Lung (tissue), 12 donors: ENCODE measurements around the gene PLAC8. TPM values are rescaled to one million over a fixed set of nuclear protein-coding genes. Genes with fewer than 3 reads are reported as not detected.
"Not testable (repeated sequence)": the region's sequence is repeated elsewhere in the genome, so short reads cannot be mapped to it uniquely, and the experiment has no call there.

Source experiments
- ATAC-seq: fragments of 200-7000 bp; cut with Tn5 transposase; one replicate; pipeline ENCODE4 v1.9.1; 2020; ENCODE audit warnings: moderate number of reproducible peaks; ENCODE audit not compliant: insufficient read depth, low FRiP score
- DNase-seq, 3 donors: peaks; one replicate each; pipeline ENCODE4 v3.0.0-alpha.2; 2013 to 2017
- H3K27ac ChIP-seq, 2 donors: one replicate each; pipeline ENCODE4 v1.5.1; 2013; ENCODE audit warnings: mild to moderate bottlenecking in 2 of 2, moderate library complexity in 2 of 2, control low read depth in 1 of 2, inconsistent platforms in 1 of 2, low read depth in 1 of 2, low read length in 1 of 2
- H3K27me3 ChIP-seq, 3 donors: one replicate each; pipeline ENCODE4 v1.5.1; 2013; ENCODE audit warnings: low read length in 2 of 3; ENCODE audit not compliant: control insufficient read depth in 3 of 3, insufficient read depth in 3 of 3
- H3K36me3 ChIP-seq, 4 donors: one replicate each; pipeline ENCODE4 v1.5.1; 2013; ENCODE audit warnings: low read length in 4 of 4, mild to moderate bottlenecking in 1 of 4, moderate library complexity in 1 of 4; ENCODE audit not compliant: control insufficient read depth in 4 of 4, insufficient read depth in 4 of 4
- H3K4me1 ChIP-seq, 5 donors: one replicate each; pipeline ENCODE4 v1.5.1; 2013; ENCODE audit warnings: low read length in 5 of 5, mild to moderate bottlenecking in 2 of 5, moderate library complexity in 1 of 5; ENCODE audit not compliant: control insufficient read depth in 5 of 5, insufficient read depth in 5 of 5
- H3K4me3 ChIP-seq: one replicate; pipeline ENCODE4 v1.5.1; 2013; ENCODE audit warnings: mild to moderate bottlenecking, control low read depth, moderate library complexity
- H3K9ac ChIP-seq, 2 donors: one replicate each; pipeline ENCODE4 v1.5.1; 2013; ENCODE audit warnings: low read length in 2 of 2, control low read depth in 1 of 2; ENCODE audit not compliant: insufficient read depth in 1 of 2
- H3K9me3 ChIP-seq, 4 donors: one replicate each; pipeline ENCODE4 v1.5.1; 2013; ENCODE audit warnings: low read length in 3 of 4, mild to moderate bottlenecking in 1 of 4, moderate library complexity in 1 of 4; ENCODE audit not compliant: control insufficient read depth in 4 of 4, insufficient read depth in 3 of 4
- WGBS, 2 donors: extraction: QIAGEN DNeasy Blood & Tissue Kit; methylation state at CpG; one replicate each; pipeline ENCODE4 v1.1.7; 2013; 5-methylcytosine and 5-hydroxymethylcytosine counted together
- polyA plus RNA-seq, 2 donors: library from polyadenylated mRNA; stranded (reverse); fragments of 200-250 nt; gene quantifications; one replicate each; pipeline ENCODE4 v1.2.1, GENCODE V29; 2013
- total RNA-seq, 2 donors: library from RNA; depleted of rRNA in 1 of 2; stranded (reverse); fragments of >200 nt in 1 of 2; gene quantifications; one replicate each; pipeline ENCODE4 v1.2.1, GENCODE V29; 2014 to 2021
- TF ChIP-seq, protein P1 (sequence below): IDR thresholded peaks from 2 replicates; pipeline ENCODE4 v1.5.1; 2012; ENCODE audit warnings: mild to moderate bottlenecking; ENCODE audit errors: control extremely low read depth, extremely low read depth
- donor health status: control.
- donor health status: control.
- donor health status: Bipolar disorder and iron deficiency.
- donor health status: healthy.
- donor health status: DM: yes; HTN: yes; CAD: no.

Gene PLAC8
- total and polyA plus RNA-seq, 4 donors: 53.8 to 115 (median 71.5) TPM

DNA sequence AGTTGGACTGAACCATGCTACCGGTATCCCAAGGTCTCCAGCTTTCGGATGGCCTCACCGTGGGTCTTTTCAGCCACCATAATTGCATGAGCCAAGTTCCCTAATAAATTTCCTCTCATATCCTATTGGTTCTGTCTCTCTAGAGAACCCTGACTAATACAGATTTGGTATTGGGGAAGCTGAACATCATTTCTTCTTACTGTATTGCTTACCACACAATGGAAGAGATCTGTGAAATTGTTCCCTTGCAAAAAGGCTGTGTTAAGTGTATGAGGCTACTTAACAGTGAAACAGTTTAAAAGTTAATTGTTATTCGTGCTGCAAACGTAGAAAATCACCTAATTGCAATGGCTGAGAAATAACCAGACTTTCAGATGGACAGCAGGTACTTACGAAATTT, 34.0 kb downstream of the PLAC8 start:
- Histone ChIP-seq H3K4me3 (no peak overlapping the region), H3K9me3 (no peaks in the 10 kb centered on the region), H3K27ac (no peak overlapping the region), H3K27me3 (no peaks in the 10 kb centered on the region), H3K9ac (no peak overlapping the region), H3K36me3 (peaks cover 0 to 12% (median 4%) of the 10 kb centered on the region in 4 donors), H3K4me1 (no peaks in the 10 kb centered on the region)
- 83 to 87% methylated on average over 6 of the region's 6 CpGs for WGBS, 2 donors
- DNase-seq: no peak
- no peak for ATAC-seq
- TF ChIP-seq, protein P1, sequence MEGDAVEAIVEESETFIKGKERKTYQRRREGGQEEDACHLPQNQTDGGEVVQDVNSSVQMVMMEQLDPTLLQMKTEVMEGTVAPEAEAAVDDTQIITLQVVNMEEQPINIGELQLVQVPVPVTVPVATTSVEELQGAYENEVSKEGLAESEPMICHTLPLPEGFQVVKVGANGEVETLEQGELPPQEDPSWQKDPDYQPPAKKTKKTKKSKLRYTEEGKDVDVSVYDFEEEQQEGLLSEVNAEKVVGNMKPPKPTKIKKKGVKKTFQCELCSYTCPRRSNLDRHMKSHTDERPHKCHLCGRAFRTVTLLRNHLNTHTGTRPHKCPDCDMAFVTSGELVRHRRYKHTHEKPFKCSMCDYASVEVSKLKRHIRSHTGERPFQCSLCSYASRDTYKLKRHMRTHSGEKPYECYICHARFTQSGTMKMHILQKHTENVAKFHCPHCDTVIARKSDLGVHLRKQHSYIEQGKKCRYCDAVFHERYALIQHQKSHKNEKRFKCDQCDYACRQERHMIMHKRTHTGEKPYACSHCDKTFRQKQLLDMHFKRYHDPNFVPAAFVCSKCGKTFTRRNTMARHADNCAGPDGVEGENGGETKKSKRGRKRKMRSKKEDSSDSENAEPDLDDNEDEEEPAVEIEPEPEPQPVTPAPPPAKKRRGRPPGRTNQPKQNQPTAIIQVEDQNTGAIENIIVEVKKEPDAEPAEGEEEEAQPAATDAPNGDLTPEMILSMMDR: no peak

DNA sequence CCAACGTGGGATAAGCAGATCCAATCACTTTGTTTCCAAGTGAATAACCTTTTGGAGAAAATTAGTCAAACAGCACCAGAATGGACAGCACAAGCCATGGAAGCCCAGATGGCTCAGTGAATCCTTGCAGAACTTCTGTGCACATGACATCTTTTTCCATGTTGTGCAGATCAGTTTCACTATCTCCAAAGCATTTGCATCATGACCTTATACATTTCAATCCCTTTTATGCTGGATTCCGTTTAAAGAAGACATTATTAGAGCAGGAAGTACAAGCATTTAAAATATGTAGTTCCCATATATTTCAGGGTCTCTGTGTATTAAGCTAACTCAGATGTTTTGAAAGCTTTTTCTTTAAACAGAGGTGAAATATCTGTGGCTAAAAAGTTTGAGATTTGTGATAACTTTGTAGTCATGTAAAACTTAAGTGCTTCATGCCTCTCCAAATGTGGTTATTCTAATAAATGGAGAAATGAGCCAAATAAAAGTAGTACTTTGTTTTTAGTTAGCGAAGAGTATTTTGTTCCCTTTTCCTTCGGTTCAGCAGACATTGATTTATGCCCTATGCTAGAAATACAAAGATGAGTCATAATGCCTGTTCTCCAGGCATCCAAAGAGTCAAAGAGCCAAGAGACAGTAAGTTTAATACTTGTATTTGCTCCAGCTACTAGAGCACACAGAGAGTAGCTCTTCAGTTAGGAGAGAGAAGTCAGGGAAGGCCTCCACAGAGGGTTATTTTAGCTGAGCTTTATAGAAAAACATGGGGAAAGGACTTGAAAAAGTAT, 39.0 kb downstream of the PLAC8 start:
- Histone ChIP-seq H3K9me3 (no peaks in the 10 kb centered on the region), H3K4me1 (no peaks in the 10 kb centered on the region), H3K27me3 (no peaks in the 10 kb centered on the region), H3K4me3 (no peak overlapping the region), H3K9ac (no peak overlapping the region), H3K36me3 (peaks cover 0 to 19% (median 14%) of the 10 kb centered on the region in 4 donors), H3K27ac (no peak overlapping the region)
- TF ChIP-seq, protein P1: no peak
- ATAC-seq (no peak), DNase-seq (no peak)
- 56 to 66% methylated on average over 4 of the region's 4 CpGs for WGBS, 2 donors

DNA sequence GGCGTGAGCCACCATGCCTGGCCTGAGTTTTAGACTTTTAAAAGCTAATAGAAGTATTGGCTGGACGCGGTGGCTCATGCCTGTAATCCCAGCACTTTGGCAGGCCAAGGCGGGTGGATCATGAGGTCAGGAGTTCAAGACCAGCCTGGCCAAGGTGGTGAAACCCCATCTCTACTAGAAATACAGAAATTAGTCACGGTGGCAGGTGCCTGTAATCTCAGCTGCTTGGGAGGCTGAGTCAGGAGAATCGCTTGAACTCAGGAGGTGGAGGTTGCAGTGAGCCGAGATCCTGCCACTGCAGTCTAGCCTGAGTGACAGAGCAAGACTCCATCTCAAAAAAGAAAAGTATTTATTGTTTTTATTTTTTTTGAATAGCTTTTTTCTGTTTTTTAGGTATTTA, 39.7 kb downstream of the PLAC8 start:
- peaks cover 0 to 27% (median 16%) of the 10 kb centered on the region in 4 donors for H3K36me3 ChIP-seq
- H3K9me3 ChIP-seq, H3K9ac ChIP-seq, ATAC-seq, H3K27me3 ChIP-seq, H3K4me1 ChIP-seq, H3K27ac ChIP-seq, DNase-seq, H3K4me3 ChIP-seq: not testable (repeated sequence)
- WGBS, 2 donors: 92 to 95% methylated on average over 7 of the region's 7 CpGs

DNA sequence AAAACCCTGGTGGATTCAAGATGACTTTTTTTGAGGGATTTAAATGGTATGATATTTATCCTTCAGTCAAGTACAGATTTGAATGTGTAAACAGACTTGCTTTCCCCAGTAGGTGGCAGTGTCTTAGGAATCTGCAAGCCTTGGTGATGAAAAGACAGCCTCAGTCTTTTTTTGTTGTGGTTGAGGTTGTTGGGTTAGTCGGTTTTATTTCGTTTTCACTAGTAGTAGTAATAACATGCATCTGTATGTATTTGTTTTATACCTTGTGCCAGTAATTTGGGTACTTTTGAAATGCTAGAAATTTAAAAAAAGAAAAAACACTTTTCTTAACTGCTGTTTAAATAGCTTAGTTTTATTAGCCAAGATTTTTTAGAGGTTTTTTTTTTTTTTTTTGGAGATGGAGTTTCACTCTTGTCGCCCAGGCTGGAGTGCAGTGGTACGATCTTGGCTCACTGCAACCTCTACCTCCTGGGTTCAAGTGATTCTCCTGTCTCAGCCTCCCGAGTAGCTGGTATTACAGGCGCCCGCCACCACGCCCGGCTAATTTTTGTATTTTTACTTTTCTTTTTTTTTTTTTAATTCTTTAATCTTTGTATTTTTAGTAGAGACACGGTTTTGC, 40.3 kb downstream of the PLAC8 start:
- no peak overlapping the region for H3K4me3 ChIP-seq
- no peak overlapping the region for H3K27ac ChIP-seq
- H3K36me3 ChIP-seq: peaks cover 3 to 31% (median 17%) of the 10 kb centered on the region in 4 donors
- no peaks in the 10 kb centered on the region for H3K9me3 ChIP-seq
- no peaks in the 10 kb centered on the region for H3K4me1 ChIP-seq
- ATAC-seq (peak; percentile 72), DNase-seq (peak in 2 of 3 donors; percentile 46 to 66)
- 77% methylated on average over 9 to 10 of the region's 10 CpGs for WGBS, 2 donors
- no peaks in the 10 kb centered on the region for H3K27me3 ChIP-seq
- TF ChIP-seq, protein P1: peak; percentile 61
- H3K9ac ChIP-seq: no peak overlapping the region
